HepG2 (cell line): ENCODE data around the gene RPS19BP1. TPM values are rescaled to one million over a fixed set of nuclear protein-coding genes. Genes with fewer than 3 reads are reported as not detected.
A peak's percentile ranks its signal among the peaks of the same experiment; 100 is the strongest.

ENCODE experiments used
- ATAC-seq: fragments of 200-7000 bp; cut with Tn5 transposase; 3 replicates; pipeline ENCODE4 v1.9.1; 2020; ENCODE audit warnings: mild to moderate bottlenecking, moderate library complexity
- BruUV-seq: library from RNA; stranded (reverse); fragments of 400-500 nt; replicated peaks from 2 replicates; lab custom pipeline; 2021; lab: Mats Ljungman, UMichigan
- CTCF ChIA-PET: fragments of 300-600 bp; formaldehyde crosslinking; extraction: SDS; loops from one replicate; lab custom pipeline; 2021; ENCODE audit warnings: low total read pairs, inconsistent platforms, low intra/inter-chr PET ratio; lab: Yijun Ruan, JAX
- POLR2A ChIA-PET: fragments of 350-600 bp; sonication (Branson Sonifier 250); formaldehyde crosslinking; loops from one replicate; lab custom pipeline; 2020; ENCODE audit warnings: antibody characterized with exemption, inconsistent platforms; lab: Yijun Ruan, JAX
- DNase-seq: peaks from one replicate; pipeline ENCODE4 v3.0.0-alpha.2; 2015; ENCODE audit warnings: low spot score
- FAIRE-seq: peaks from 3 replicates; lab custom pipeline; 2011; peaks lifted over from hg19 to GRCh38; lab: Jason Lieb, UNC
- H2AFZ ChIP-seq: one replicate; pipeline ENCODE4 v1.6.1; 2011; ENCODE audit warnings: low read length, inconsistent platforms
- H3K27ac ChIP-seq: fragments of 300-600 bp; 3 replicates; pipeline ENCODE4 v1.8.0; 2011; ENCODE audit warnings: mixed run types, mild to moderate bottlenecking, mixed read lengths, low read length, inconsistent platforms; ENCODE audit not compliant: insufficient read depth; ENCODE audit errors: extremely low read length
- H3K27me3 ChIP-seq, 2 experiments: fragments of 200-600 bp in 1 of 2; 2 replicates in 1 of 2; 3 replicates in 1 of 2; pipeline versions ENCODE4 v1.6.0 to v1.8.0; 2011; ENCODE audit warnings: low read length in 2 of 2, mild to moderate bottlenecking in 2 of 2, moderate library complexity in 2 of 2, inconsistent platforms in 1 of 2; ENCODE audit not compliant: insufficient read depth in 2 of 2, control insufficient read depth in 1 of 2
- H3K36me3 ChIP-seq, 2 experiments: fragments of 200-600 bp in 1 of 2; replicated peaks in 1 of 2; 2 replicates in 1 of 2; 3 replicates in 1 of 2; pipeline versions ENCODE4 v1.5.1 to v1.8.0; 2011; ENCODE audit warnings: low read length in 2 of 2, inconsistent platforms in 1 of 2; ENCODE audit not compliant: insufficient read depth in 2 of 2, control insufficient read depth in 1 of 2
- H3K4me1 ChIP-seq: 2 replicates; pipeline ENCODE4 v1.5.1; 2012; ENCODE audit warnings: low read length, inconsistent platforms; ENCODE audit not compliant: insufficient read depth
- H3K4me2 ChIP-seq: 2 replicates; pipeline ENCODE4 v1.6.0; 2011; ENCODE audit warnings: low read depth, low read length, inconsistent platforms
- H3K4me3 ChIP-seq, 3 experiments: fragments of 200-600 bp in 1 of 3; sonication (generic), shearing (Covaris generic) in 1 of 3; replicated peaks in 1 of 3; 2 replicates each; pipeline ENCODE4 v1.5.1; 2011 to 2016; ENCODE audit warnings: low read length in 3 of 3, inconsistent platforms in 2 of 3, low read depth in 2 of 3, mild to moderate bottlenecking in 2 of 3, control low read depth in 1 of 3, mixed read lengths in 1 of 3; ENCODE audit not compliant: insufficient read depth in 1 of 3
- H3K79me2 ChIP-seq: one replicate; pipeline ENCODE4 v1.6.1; 2011; ENCODE audit warnings: low read length, inconsistent platforms; ENCODE audit not compliant: insufficient read depth
- H3K9ac ChIP-seq: 2 replicates; pipeline ENCODE4 v1.6.0; 2011; ENCODE audit warnings: mild to moderate bottlenecking, low read depth, low read length, inconsistent platforms; ENCODE audit not compliant: insufficient read depth
- H3K9me3 ChIP-seq: 2 replicates; pipeline ENCODE4 v1.5.1; 2012; ENCODE audit warnings: mild to moderate bottlenecking, low read length
- H4K20me1 ChIP-seq: 2 replicates; pipeline ENCODE4 v1.6.0; 2011; ENCODE audit warnings: inconsistent platforms, mild to moderate bottlenecking, low read length, moderate library complexity; ENCODE audit not compliant: insufficient read depth
- ATF6 ChIP-seq: sonication (generic); formaldehyde crosslinking; conservative IDR thresholded peaks from 2 replicates; pipeline ENCODE4 v1.4.0; 2020; ENCODE audit warnings: missing genetic modification reagents
- CHD4 ChIP-seq: fragments of 200-600 bp; sonication (generic); IDR thresholded peaks from 2 replicates; pipeline ENCODE4 v1.7.0; 2017; ENCODE audit warnings: mild to moderate bottlenecking, low read length, borderline replicate concordance
- FOXO1 ChIP-seq: sonication (generic); formaldehyde crosslinking; IDR thresholded peaks from 2 replicates; pipeline ENCODE4 v1.4.0; 2020; ENCODE audit warnings: missing genetic modification reagents
- MBD4 ChIP-seq: IDR thresholded peaks from 2 replicates; pipeline ENCODE4 v1.6.1; 2012; ENCODE audit warnings: low read length, inconsistent platforms, borderline replicate concordance
- MNT ChIP-seq: fragments of 450-650 bp; IDR thresholded peaks from 2 replicates; pipeline ENCODE4 v1.6.1; 2016
- ZNF878 ChIP-seq: sonication (generic); formaldehyde crosslinking; IDR thresholded peaks from 2 replicates; pipeline ENCODE4 v1.8.1; 2023; ENCODE audit warnings: mild to moderate bottlenecking, missing genetic modification reagents, moderate library complexity
- WGBS: methylation state at CpG from one replicate; pipeline ENCODE4 v1.1.6; 2017; ENCODE audit warnings: low lambda C conversion rate; 5-methylcytosine and 5-hydroxymethylcytosine counted together
- in situ Hi-C: cut with HindIII; loops from 2 replicates; pipeline ENCODE4 v1.10.0; 2017; ENCODE audit warnings: low pct_unique_long_range_greater_than_20kb; ENCODE audit not compliant: extremely low pct_ligation_motif_present
- intact Hi-C: fragments of 100-400 bp; cut with micrococcal nuclease; formaldehyde crosslinking; loops from one replicate; pipeline ENCODE4 v1.10.0; 2022; ENCODE audit not compliant: unreplicated experiment
- polyA plus RNA-seq, 8 experiments: library from polyadenylated mRNA; depleted of rRNA in 3 of 8; stranded (reverse) in 7 of 8; unstranded in 1 of 8; fragments of >200 nt; fragmentation: Illumina TruSeq in 4 of 8; extraction: Trizol in 4 of 8; gene quantifications; 2 replicates each; pipeline versions ENCODE4 v1.2.1 to v1.2.3, GENCODE V29; 2011 to 2016; ENCODE audit warnings: low read depth in 4 of 8, missing spikeins in 1 of 8, mixed read lengths in 1 of 8; ENCODE audit not compliant: insufficient read depth in 1 of 8
- total RNA-seq, 5 experiments: library from RNA; depleted of rRNA; stranded (reverse); fragments of >200 nt; fragmentation: Illumina TruSeq; extraction: Trizol; gene quantifications; 2 replicates each; pipeline ENCODE4 v1.2.3, GENCODE V29; 2016; ENCODE audit warnings: low read depth in 1 of 5
- TF ChIP-seq, protein P1 (sequence below): sonication (generic); formaldehyde crosslinking; IDR thresholded peaks from 2 replicates; pipeline ENCODE4 v1.4.0; 2020; ENCODE audit warnings: missing genetic modification reagents, mild to moderate bottlenecking, borderline replicate concordance

The RPS19BP1 gene
- total and polyA plus RNA-seq, 2 of the 13 experiments (the other 11 are each of a cell fraction or from before 2014, with no cell fraction given), result 44.3 to 81.3 TPM

DNA sequence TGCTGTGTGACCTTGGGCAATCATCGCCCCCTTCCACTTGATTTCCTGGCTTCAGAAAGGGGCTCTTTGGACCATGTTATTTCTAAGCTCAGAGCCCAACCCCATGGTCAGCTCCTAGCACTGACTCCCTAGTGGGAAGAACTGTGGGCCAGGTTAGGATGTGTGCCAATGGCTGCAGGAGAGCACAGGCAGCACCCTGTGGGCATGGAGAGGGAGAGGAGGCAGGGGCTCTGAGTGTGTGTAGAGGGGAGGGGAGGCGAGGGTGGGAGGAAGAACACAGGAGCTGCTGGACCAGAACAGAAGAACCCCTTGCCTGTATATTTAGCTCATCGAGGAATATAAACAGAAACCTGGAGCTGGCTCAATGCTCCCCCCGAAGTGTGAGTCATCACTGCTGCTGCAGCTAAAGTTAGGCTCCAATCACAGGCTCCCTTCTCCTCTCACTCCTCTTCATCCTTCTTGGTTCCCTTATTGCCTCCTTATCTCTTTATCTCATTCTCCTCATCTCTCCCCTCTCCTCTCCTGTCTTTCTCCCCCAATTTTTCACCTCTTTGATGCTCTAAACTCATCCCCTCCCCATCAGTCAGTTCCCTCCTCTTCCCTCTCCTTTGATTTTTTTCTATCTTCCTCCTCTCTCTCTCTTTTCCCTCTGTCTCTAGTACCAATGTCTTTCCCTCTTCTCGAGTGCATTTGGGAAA, 14.5 kb upstream of the RPS19BP1 start:
- no peak overlapping the region for H3K9ac ChIP-seq
- H4K20me1 ChIP-seq, result 0 out of 2 replicates have a peak, but pooled peaks cover 13% of the 10 kb centered on the region
- ChIA-PET CTCF (no interaction called here), POLR2A (no interaction called here)
- TF ChIP-seq ATF6 (CRISPR knock-in tag), result no peak
- ATAC-seq (no peak), DNase-seq (no peak), FAIRE-seq (no peak)
- H3K4me2 ChIP-seq, result no peak overlapping the region
- no peaks in the 10 kb centered on the region for H3K79me2 ChIP-seq
- WGBS, result 0% methylated on average over 5 of the region's 5 CpGs
- no TSS peak for BruUV-seq
- in situ Hi-C loops (no loop called here), intact Hi-C loops (no loop called here)
- peaks cover 0 to 13% of the 10 kb centered on the region in 2 experiments; a peak in 3 of 5 replicates for H3K27me3 ChIP-seq
- no peaks in the 10 kb centered on the region for H3K4me1 ChIP-seq
- no peaks in the 10 kb centered on the region for H3K36me3 ChIP-seq
- H3K4me3 ChIP-seq, result no peak overlapping the region
- H2AFZ ChIP-seq, result no peak overlapping the region
- no peak overlapping the region for H3K27ac ChIP-seq
- H3K9me3 ChIP-seq, result no peaks in the 10 kb centered on the region

DNA sequence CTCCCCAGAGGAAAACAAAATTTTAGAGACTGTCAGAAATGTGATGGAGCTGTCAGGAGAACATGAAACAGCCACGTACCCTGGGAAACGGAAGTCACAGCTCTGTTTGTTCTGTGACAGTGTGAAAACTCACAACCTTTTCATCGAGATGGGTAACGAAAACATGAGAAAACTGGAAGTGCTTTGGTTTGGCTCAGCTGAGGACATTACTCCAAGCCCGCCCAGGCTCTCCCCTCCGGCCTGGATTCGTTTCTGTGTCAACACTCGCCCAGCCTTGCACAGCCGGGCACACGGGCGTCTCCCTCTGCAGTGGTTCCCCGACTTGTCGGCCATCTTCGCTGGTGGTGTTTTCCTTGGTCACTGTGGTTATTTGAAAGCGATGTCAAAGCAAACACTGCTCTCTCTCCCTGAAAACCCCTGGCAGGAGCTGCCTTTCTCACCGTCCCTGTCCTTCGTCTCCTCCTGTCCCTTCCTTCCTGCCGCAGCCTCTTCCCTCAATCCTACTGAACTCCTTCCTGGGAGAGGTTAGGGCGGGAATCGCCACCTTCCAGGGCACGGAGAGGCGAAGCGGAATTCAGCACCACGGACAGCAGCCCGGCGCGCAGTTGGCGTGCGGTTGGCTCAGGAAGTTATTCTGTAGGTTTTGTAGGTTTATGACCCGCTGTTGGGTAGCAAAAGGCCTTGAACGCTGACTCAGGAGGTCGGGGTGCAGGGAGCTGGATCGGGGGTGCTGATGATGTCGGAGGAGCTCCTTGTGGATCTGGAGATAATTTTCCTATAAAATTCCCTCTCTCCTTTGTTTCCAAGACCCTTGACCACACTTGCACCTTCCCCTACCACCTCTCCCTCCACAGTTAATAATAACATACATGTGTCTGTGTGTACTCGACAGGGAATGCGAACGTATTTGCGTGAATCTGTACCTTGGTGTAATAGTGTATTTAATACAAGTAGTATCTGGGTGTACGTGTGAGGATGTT, 13.1 kb upstream of the RPS19BP1 start:
- Histone ChIP-seq H3K9me3 (no peaks in the 10 kb centered on the region), H3K36me3 (no peaks in the 10 kb centered on the region), H4K20me1 (0 out of 2 replicates have a peak, but pooled peaks cover 13% of the 10 kb centered on the region), H3K9ac (no peak overlapping the region), H2AFZ (no peak overlapping the region), H3K4me1 (no peaks in the 10 kb centered on the region), H3K27me3 (peaks cover 0 to 10% of the 10 kb centered on the region in 2 experiments; a peak in 2 of 5 replicates), H3K4me3 (no peak overlapping the region), H3K79me2 (no peaks in the 10 kb centered on the region), H3K4me2 (no peak overlapping the region), H3K27ac (no peak overlapping the region)
- ChIA-PET CTCF (no interaction called here), POLR2A (no interaction called here)
- ATAC-seq (peak; percentile 70), DNase-seq (no peak), FAIRE-seq (no peak)
- in situ Hi-C loops (no loop called here), intact Hi-C loops (no loop called here)
- no TSS peak for BruUV-seq
- WGBS, result 13% methylated on average over 37 of the region's 39 CpGs
- TF ChIP-seq CHD4 (no peak), FOXO1 (CRISPR knock-in tag) (peak; percentile 61; the same call in 1 of the 2 replicates), MNT (no peak), ZNF878 (CRISPR knock-in tag) (0 out of 2 replicates have a peak, but pooled peaks have one; percentile 64), MBD4 (no peak)
- TF ChIP-seq, protein P1, sequence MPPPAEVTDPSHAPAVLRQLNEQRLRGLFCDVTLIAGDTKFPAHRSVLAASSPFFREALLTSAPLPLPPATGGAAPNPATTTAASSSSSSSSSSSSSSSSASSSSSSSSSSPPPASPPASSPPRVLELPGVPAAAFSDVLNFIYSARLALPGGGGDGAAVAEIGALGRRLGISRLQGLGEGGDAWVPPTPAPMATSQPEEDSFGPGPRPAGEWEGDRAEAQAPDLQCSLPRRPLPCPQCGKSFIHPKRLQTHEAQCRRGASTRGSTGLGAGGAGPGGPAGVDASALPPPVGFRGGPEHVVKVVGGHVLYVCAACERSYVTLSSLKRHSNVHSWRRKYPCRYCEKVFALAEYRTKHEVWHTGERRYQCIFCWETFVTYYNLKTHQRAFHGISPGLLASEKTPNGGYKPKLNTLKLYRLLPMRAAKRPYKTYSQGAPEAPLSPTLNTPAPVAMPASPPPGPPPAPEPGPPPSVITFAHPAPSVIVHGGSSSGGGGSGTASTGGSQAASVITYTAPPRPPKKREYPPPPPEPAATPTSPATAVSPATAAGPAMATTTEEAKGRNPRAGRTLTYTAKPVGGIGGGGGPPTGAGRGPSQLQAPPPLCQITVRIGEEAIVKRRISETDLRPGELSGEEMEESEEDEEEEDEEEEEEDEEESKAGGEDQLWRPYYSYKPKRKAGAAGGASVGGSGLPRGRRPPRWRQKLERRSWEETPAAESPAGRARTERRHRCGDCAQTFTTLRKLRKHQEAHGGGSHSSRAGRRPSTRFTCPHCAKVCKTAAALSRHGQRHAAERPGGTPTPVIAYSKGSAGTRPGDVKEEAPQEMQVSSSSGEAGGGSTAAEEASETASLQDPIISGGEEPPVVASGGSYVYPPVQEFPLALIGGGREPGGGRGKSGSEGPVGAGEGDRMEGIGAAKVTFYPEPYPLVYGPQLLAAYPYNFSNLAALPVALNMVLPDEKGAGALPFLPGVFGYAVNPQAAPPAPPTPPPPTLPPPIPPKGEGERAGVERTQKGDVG, result no peak
